H1 (cell line): ENCODE measurements around the gene OLA1. TPM values are rescaled to one million over a fixed set of nuclear protein-coding genes. Genes with fewer than 3 reads are reported as not detected.

Experiments used
- CTCF ChIA-PET: fragments of 300-600 bp; sonication (Branson Sonifier 250); formaldehyde crosslinking; loops from one replicate; lab custom pipeline; 2021; ENCODE audit not compliant: partially characterized antibody; lab: Charles Lee
- POLR2A ChIA-PET: fragments of 300-600 bp; sonication (Branson Sonifier 250); formaldehyde crosslinking; loops from one replicate; lab custom pipeline; 2021; ENCODE audit warnings: inconsistent platforms; ENCODE audit not compliant: partially characterized antibody; lab: Charles Lee
- DNase-seq, 2 experiments: peaks; one replicate each; pipeline versions ENCODE4 v3.0.0 to v3.0.0-alpha.2; 2010 to 2022; ENCODE audit warnings: low spot score in 2 of 2, low read depth in 1 of 2, mixed read lengths in 1 of 2
- FAIRE-seq: peaks from 2 replicates; lab custom pipeline; 2011; peaks lifted over from hg19 to GRCh38; lab: Jason Lieb, UNC
- H2AFZ ChIP-seq: 2 replicates; pipeline ENCODE4 v1.8.1; 2012; ENCODE audit warnings: low read length, inconsistent platforms
- H2AK5ac ChIP-seq: 2 replicates; pipeline ENCODE4 v1.6.1; 2013; ENCODE audit warnings: low read depth, low read length
- H2BK120ac ChIP-seq: replicated peaks from 2 replicates; pipeline ENCODE3; 2013; ENCODE audit warnings: low read depth, low read length, inconsistent platforms
- H2BK12ac ChIP-seq: 2 replicates; pipeline ENCODE4 v1.6.1; 2013; ENCODE audit warnings: low read depth, low read length
- H2BK15ac ChIP-seq: 2 replicates; pipeline ENCODE4 v1.6.1; 2013; ENCODE audit warnings: low read length
- H2BK20ac ChIP-seq: 2 replicates; pipeline ENCODE4 v1.6.1; 2013; ENCODE audit warnings: low read length
- H2BK5ac ChIP-seq: 2 replicates; pipeline ENCODE4 v1.6.1; 2013; ENCODE audit warnings: low read depth, low read length
- H3K14ac ChIP-seq: 2 replicates; pipeline ENCODE4 v1.6.1; 2013; ENCODE audit warnings: inconsistent platforms; ENCODE audit not compliant: insufficient read length
- H3K18ac ChIP-seq: 2 replicates; pipeline ENCODE4 v1.6.1; 2013; ENCODE audit warnings: low read length; ENCODE audit errors: extremely low read depth
- H3K23ac ChIP-seq: 2 replicates; pipeline ENCODE4 v1.6.1; 2013; ENCODE audit warnings: inconsistent platforms; ENCODE audit not compliant: insufficient read length
- H3K23me2 ChIP-seq: 2 replicates; pipeline ENCODE4 v1.6.1; 2013; ENCODE audit warnings: low read depth, low read length
- H3K27ac ChIP-seq: 2 replicates; pipeline ENCODE4 v1.6.1; 2011; ENCODE audit warnings: low read depth, low read length, inconsistent platforms
- H3K27me3 ChIP-seq, 4 experiments: replicated peaks in 1 of 4; 1 replicate in 1 of 4; 2 replicates in 3 of 4; pipeline versions ENCODE4 v1.6.1 to v1.8.1; 2011 to 2013; ENCODE audit warnings: low read length in 3 of 4, mild to moderate bottlenecking in 3 of 4, inconsistent platforms in 2 of 4, mixed read lengths in 2 of 4, moderate library complexity in 1 of 4; ENCODE audit not compliant: control insufficient read depth in 3 of 4, insufficient read depth in 3 of 4; ENCODE audit errors: extremely low read depth in 1 of 4
- H3K36me3 ChIP-seq, 4 experiments: 2 replicates each; pipeline versions ENCODE4 v1.6.1 to v1.8.1; 2011 to 2013; ENCODE audit warnings: mild to moderate bottlenecking in 4 of 4, low read length in 3 of 4, moderate library complexity in 2 of 4, control low read depth in 1 of 4, inconsistent platforms in 1 of 4; ENCODE audit not compliant: insufficient read depth in 4 of 4, control insufficient read depth in 2 of 4
- H3K4ac ChIP-seq: replicated peaks from 2 replicates; pipeline ENCODE3; 2013; ENCODE audit warnings: low read length, low read depth, mixed read lengths, inconsistent platforms; ENCODE audit not compliant: insufficient read length
- H3K4me1 ChIP-seq, 4 experiments: replicated peaks in 1 of 4; 1 replicate in 1 of 4; 2 replicates in 3 of 4; pipeline versions ENCODE4 v1.6.1 to v1.8.1; 2011 to 2013; ENCODE audit warnings: low read length in 3 of 4, inconsistent platforms in 2 of 4, mixed read lengths in 1 of 4; ENCODE audit not compliant: insufficient read depth in 4 of 4, control insufficient read depth in 3 of 4
- H3K4me2 ChIP-seq, 2 experiments: 2 replicates each; pipeline versions ENCODE4 v1.6.1 to v1.8.1; 2011 to 2013; ENCODE audit warnings: low read depth in 2 of 2, low read length in 2 of 2, control low read depth in 1 of 2, inconsistent platforms in 1 of 2, mild to moderate bottlenecking in 1 of 2; ENCODE audit not compliant: insufficient read depth in 1 of 2
- H3K4me3 ChIP-seq, 4 experiments: fragments of 200-600, 300-600 bp in 1 of 4; sonication (generic), shearing (Covaris generic), sonication (Bioruptor Twin) in 1 of 4; 2 replicates each; pipeline versions ENCODE4 v1.5.1 to v1.8.1; 2011 to 2016; ENCODE audit warnings: low read length in 4 of 4, low read depth in 3 of 4, control low read depth in 2 of 4, inconsistent platforms in 2 of 4, mild to moderate bottlenecking in 2 of 4, mixed read lengths in 1 of 4, moderate library complexity in 1 of 4; ENCODE audit not compliant: insufficient read depth in 2 of 4; ENCODE audit errors: extremely low read depth in 1 of 4
- H3K56ac ChIP-seq: replicated peaks from 2 replicates; pipeline ENCODE3; 2013; ENCODE audit warnings: low read depth, mild to moderate bottlenecking, mixed read lengths, low read length, inconsistent platforms; ENCODE audit not compliant: insufficient read length
- H3K79me1 ChIP-seq: 2 replicates; pipeline ENCODE4 v1.6.1; 2013; ENCODE audit warnings: low read depth, low read length, control low read depth
- H3K79me2 ChIP-seq, 2 experiments: 2 replicates each; pipeline versions ENCODE4 v1.6.1 to v1.8.1; 2012 to 2013; ENCODE audit warnings: low read length in 2 of 2, mild to moderate bottlenecking in 2 of 2, inconsistent platforms in 1 of 2; ENCODE audit not compliant: insufficient read depth in 2 of 2, control insufficient read depth in 1 of 2
- H3K9ac ChIP-seq, 4 experiments: replicated peaks in 1 of 4; 1 replicate in 1 of 4; 2 replicates in 3 of 4; pipeline versions ENCODE4 v1.6.1 to v1.8.1; 2011 to 2013; ENCODE audit warnings: low read depth in 3 of 4, low read length in 3 of 4, control low read depth in 2 of 4, mild to moderate bottlenecking in 2 of 4, moderate library complexity in 2 of 4, inconsistent platforms in 1 of 4; ENCODE audit errors: extremely low read depth in 1 of 4
- H3K9me3 ChIP-seq, 2 experiments: 2 replicates each; pipeline versions ENCODE4 v1.6.1 to v1.8.1; 2012 to 2013; ENCODE audit warnings: mild to moderate bottlenecking in 2 of 2, moderate library complexity in 2 of 2, control low read depth in 1 of 2, inconsistent platforms in 1 of 2, low read depth in 1 of 2, low read length in 1 of 2, mixed read lengths in 1 of 2; ENCODE audit not compliant: insufficient read depth in 2 of 2
- H4K20me1 ChIP-seq, 2 experiments: replicated peaks in 1 of 2; 2 replicates each; pipeline versions ENCODE3 to v1.8.1; 2011 to 2013; ENCODE audit warnings: inconsistent platforms in 2 of 2, low read length in 2 of 2, mild to moderate bottlenecking in 1 of 2; ENCODE audit not compliant: insufficient read depth in 2 of 2, control insufficient read depth in 1 of 2
- H4K5ac ChIP-seq: 2 replicates; pipeline ENCODE4 v1.6.1; 2013; ENCODE audit warnings: low read length, low read depth, mixed read lengths, inconsistent platforms; ENCODE audit not compliant: insufficient read length
- H4K8ac ChIP-seq: 2 replicates; pipeline ENCODE4 v1.8.0; 2013; ENCODE audit warnings: mild to moderate bottlenecking, moderate library complexity, low read length, inconsistent platforms; ENCODE audit not compliant: insufficient read depth; ENCODE audit errors: extremely low read depth
- H4K91ac ChIP-seq: replicated peaks from 2 replicates; pipeline ENCODE3; 2013; ENCODE audit warnings: low read length, mixed read lengths, inconsistent platforms; ENCODE audit not compliant: insufficient read length
- CBX8 ChIP-seq: fragments of 300-800, 300-1000 bp; sonication (generic); IDR thresholded peaks from 2 replicates; pipeline ENCODE4 v1.7.1; 2016; ENCODE audit warnings: low read depth, low read length, borderline replicate concordance
- CTBP2 ChIP-seq: IDR thresholded peaks from 2 replicates; pipeline ENCODE4 v1.7.0; 2011; ENCODE audit warnings: borderline replicate concordance, mild to moderate bottlenecking, moderate library complexity, mixed read lengths, low read length; ENCODE audit not compliant: insufficient read depth, insufficient read length
- GABPA ChIP-seq: IDR thresholded peaks from 2 replicates; pipeline ENCODE4 v1.6.1; 2011; ENCODE audit warnings: mild to moderate bottlenecking, low read length, moderate library complexity, borderline replicate concordance; ENCODE audit not compliant: insufficient read depth
- GTF2F1 ChIP-seq: IDR thresholded peaks from 2 replicates; pipeline ENCODE4 v1.6.1; 2012; ENCODE audit warnings: low read depth, low read length, improper control_type of control experiment, borderline replicate concordance
- JUN ChIP-seq: IDR thresholded peaks from 2 replicates; pipeline ENCODE4 v1.6.1; 2011; ENCODE audit warnings: low read depth, mild to moderate bottlenecking, improper control_type of control experiment, low read length
- KDM4A ChIP-seq: IDR thresholded peaks from one replicate; pipeline ENCODE4 v1.7.1; 2012; ENCODE audit warnings: low read depth, mild to moderate bottlenecking, moderate library complexity, low read length, inconsistent platforms; ENCODE audit not compliant: severe bottlenecking
- POLR2A ChIP-seq, 2 experiments: IDR thresholded peaks; 1 replicate in 1 of 2; 2 replicates in 1 of 2; pipeline ENCODE4 v1.6.1; 2011; ENCODE audit warnings: low read depth in 2 of 2, low read length in 2 of 2, mild to moderate bottlenecking in 2 of 2; ENCODE audit errors: control extremely low read depth in 1 of 2
- POU5F1 ChIP-seq: IDR thresholded peaks from 2 replicates; pipeline ENCODE4 v1.6.1; 2011; ENCODE audit warnings: low read depth, mild to moderate bottlenecking, low read length, moderate library complexity
- RFX5 ChIP-seq: IDR thresholded peaks from 2 replicates; pipeline ENCODE4 v1.6.1; 2011; ENCODE audit warnings: low read depth, low read length, improper control_type of control experiment, borderline replicate concordance
- RNF2 ChIP-seq: fragments of 200-900, 300-1000 bp; sonication (generic); IDR thresholded peaks from 2 replicates; pipeline ENCODE4 v1.7.1; 2016; ENCODE audit warnings: borderline replicate concordance, low read depth, mild to moderate bottlenecking, antibody characterized with exemption, low read length; ENCODE audit not compliant: poor library complexity, severe bottlenecking; ENCODE audit errors: missing control alignments
- SP1 ChIP-seq: IDR thresholded peaks from 2 replicates; pipeline ENCODE4 v1.6.1; 2011; ENCODE audit warnings: low read depth, low read length
- SP2 ChIP-seq: IDR thresholded peaks from 2 replicates; pipeline ENCODE4 v1.6.1; 2012; ENCODE audit warnings: mild to moderate bottlenecking, low read length, inconsistent platforms
- WGBS, 2 experiments: shearing (Covaris generic) in 1 of 2; methylation state at CpG; one replicate each; pipeline versions ENCODE4 v1.1.6 to v1.1.7; 2013 to 2015; ENCODE audit warnings: low lambda C conversion rate in 2 of 2, mixed read lengths in 2 of 2, inconsistent platforms in 1 of 2, low coverage in 1 of 2, missing lambda C conversion rate in 1 of 2; ENCODE audit not compliant: insufficient replicate concordance in 2 of 2, insufficient coverage in 1 of 2, insufficient read length in 1 of 2; ENCODE audit errors: extremely low coverage in 1 of 2, missing lambda C conversion rate in 1 of 2; 5-methylcytosine and 5-hydroxymethylcytosine counted together
- polyA plus RNA-seq, 7 experiments: library from polyadenylated mRNA; depleted of rRNA in 3 of 7; stranded (reverse) in 5 of 7; unstranded in 2 of 7; fragments of >200 nt in 5 of 7; fragments of 200-250 nt in 2 of 7; gene quantifications; 1 replicate in 5 of 7; 2 replicates in 1 of 7; 4 replicates in 1 of 7; pipeline versions ENCODE4 v1.2.1 to v1.2.3, GENCODE V29; 2011 to 2013; ENCODE audit warnings: missing spikeins in 2 of 7, mixed read lengths in 2 of 7
- total RNA-seq: library from RNA; stranded (reverse); fragmentation: NEBNext Ultra II Directional; extraction: Animal tissue kit (Norgen Biotek cat#: 25700); gene quantifications from 2 replicates; pipeline ENCODE4 v1.2.1, GENCODE V29; 2021

Gene OLA1
- total and polyA plus RNA-seq, 2 of the 8 experiments (the other 6 are each of a cell fraction or from before 2014, with no cell fraction given) = 39.3 to 158 TPM

DNA sequence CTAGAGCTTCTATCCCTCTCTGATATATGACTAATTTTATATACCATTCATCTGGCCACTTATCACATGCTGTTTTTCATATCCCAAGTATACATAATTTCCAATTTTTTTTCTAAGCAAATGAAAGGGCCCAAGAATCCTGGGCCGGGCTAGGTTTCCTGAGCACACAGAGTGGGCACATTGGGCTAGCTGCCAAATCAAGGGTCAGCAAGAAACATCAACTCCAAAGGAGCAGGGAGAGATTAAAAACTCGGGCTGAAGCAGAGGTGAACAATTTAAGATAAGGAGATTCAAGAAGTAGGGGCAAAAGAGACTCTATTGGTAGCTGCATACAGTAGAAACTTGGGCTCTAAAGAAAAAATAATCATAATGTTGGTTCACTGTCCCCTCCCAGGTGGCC is 39.0 kb downstream of the OLA1 start:
- no peak overlapping the region for H2BK15ac ChIP-seq
- no peak overlapping the region for H3K4ac ChIP-seq
- H3K23me2 ChIP-seq = no peaks in the 10 kb centered on the region; the same call in 1 of the 2 replicates
- no peaks in the 10 kb centered on the region for H3K9me3 ChIP-seq
- CTCF ChIA-PET = interaction anchor here (0.7 to 2.9 kb wide), 4 partner anchors 12 to 117 kb away, joined by 3 to 11 read pairs (median 4); no protein-coding TSS in a partner anchor
- no peak overlapping the region for H3K23ac ChIP-seq
- H4K91ac ChIP-seq = no peak overlapping the region
- 84% methylated on average over 2 of the region's 2 CpGs; no CpG with 5 or more reads in 1 of the 2 experiments for WGBS, 2 experiments
- H3K18ac ChIP-seq = no peak overlapping the region
- no peak overlapping the region for H3K9ac ChIP-seq
- peaks cover 0 to 37% of the 10 kb centered on the region in 2 experiments; a peak in 2 of 4 replicates for H3K79me2 ChIP-seq
- peaks cover 0 to 3% of the 10 kb centered on the region in 2 experiments for H4K20me1 ChIP-seq
- DNase-seq (no peak), FAIRE-seq (no peak)
- no peaks in the 10 kb centered on the region for H3K79me1 ChIP-seq
- H3K56ac ChIP-seq = no peak overlapping the region
- no peak overlapping the region for H3K4me3 ChIP-seq
- no peaks in the 10 kb centered on the region for H3K4me1 ChIP-seq
- POLR2A ChIA-PET = interaction anchor here (1.2 kb wide), 1 partner anchor 39 kb away, joined by 3 read pairs; the partner anchor contains the start of gene OLA1
- no peak overlapping the region for H3K14ac ChIP-seq
- H2BK12ac ChIP-seq = no peak overlapping the region
- H3K4me2 ChIP-seq = no peak overlapping the region
- no peak overlapping the region for H2BK120ac ChIP-seq
- H3K27ac ChIP-seq = no peak overlapping the region
- TF ChIP-seq CBX8 = no peak
- no peak for TF ChIP-seq POLR2A (IDR thresholded peaks at IDR 0.05; ENCODE audit: control extremely low read depth in 1 of 2, low read depth in 2 of 2, low read length in 2 of 2)
- no peak for TF ChIP-seq CTBP2
- TF ChIP-seq RNF2 = no peak
- TF ChIP-seq GABPA = no peak
- no peak for TF ChIP-seq POU5F1
- no peak for TF ChIP-seq JUN
- TF ChIP-seq GTF2F1 = no peak
- TF ChIP-seq SP1 = no peak
- no peak for TF ChIP-seq SP2
- TF ChIP-seq KDM4A = no peak
- no peak for TF ChIP-seq RFX5
- no peaks in the 10 kb centered on the region for H3K36me3 ChIP-seq
- H3K27me3 ChIP-seq = no peaks in the 10 kb centered on the region
- H2AK5ac ChIP-seq = no peak overlapping the region
- no peak overlapping the region for H2BK20ac ChIP-seq
- no peak overlapping the region for H4K5ac ChIP-seq
- no peak overlapping the region for H2BK5ac ChIP-seq
- no peak overlapping the region; the same call in 1 of the 2 replicates for H4K8ac ChIP-seq
- H2AFZ ChIP-seq = no peak overlapping the region
